PFSK-1 (cell line): ENCODE results near the gene GFI1B.

Experiments
- FOXP2 ChIP-seq: optimal IDR thresholded peaks from 2 replicates; pipeline ENCODE3; 2011; ENCODE audit warnings: borderline replicate concordance, control low read depth, inconsistent platforms; ENCODE audit not compliant: insufficient read depth; ENCODE audit errors: extremely low read length, extremely low read depth
- POLR2AphosphoS5 ChIP-seq: IDR thresholded peaks from 2 replicates; pipeline ENCODE4 v1.6.1; 2012; ENCODE audit warnings: low read depth, mild to moderate bottlenecking, control low read depth, low read length, moderate library complexity
- REST ChIP-seq, 2 experiments: IDR thresholded peaks; 2 replicates each; pipeline versions ENCODE4 v1.6.1 to v1.8.0; 2011 to 2012; ENCODE audit warnings: low read depth in 2 of 2, low read length in 2 of 2, control low read depth in 1 of 2, inconsistent platforms in 1 of 2, mild to moderate bottlenecking in 1 of 2, moderate library complexity in 1 of 2; ENCODE audit not compliant: insufficient read depth in 1 of 2
- SIN3A ChIP-seq: IDR thresholded peaks from 2 replicates; pipeline ENCODE4 v1.6.1; 2012; ENCODE audit warnings: mild to moderate bottlenecking, low read length, moderate library complexity, borderline replicate concordance; ENCODE audit not compliant: insufficient read depth
- TAF1 ChIP-seq: IDR thresholded peaks from 2 replicates; pipeline ENCODE4 v1.6.1; 2012; ENCODE audit warnings: low read length, control low read depth, borderline replicate concordance; ENCODE audit not compliant: insufficient read depth

GFI1B gene

GRCh38 chr9:132986640-132987620, 8.4 kb downstream of the GFI1B start:
- TF ChIP-seq REST (IDR thresholded peaks at IDR 0.05; ENCODE audit: insufficient read depth in 1 of 2, low read depth in 2 of 2, low read length in 2 of 2) (no peak), POLR2AphosphoS5 (no peak), SIN3A (no peak), FOXP2 (no peak), TAF1 (no peak)

- TF ChIP-seq TAF1: no peak
- no peak for TF ChIP-seq SIN3A
- no peak for TF ChIP-seq REST (IDR thresholded peaks at IDR 0.05; ENCODE audit: insufficient read depth in 1 of 2, low read depth in 2 of 2, low read length in 2 of 2)
- TF ChIP-seq FOXP2: no peak
Observed at GRCh38 chr9:132988244-132989013, 9.9 kb downstream of the GFI1B start.

GRCh38 chr9:132989014-132989310, 10.5 kb downstream of the GFI1B start:
- TF ChIP-seq REST (IDR thresholded peaks at IDR 0.05; ENCODE audit: insufficient read depth in 1 of 2, low read depth in 2 of 2, low read length in 2 of 2) (no peak), FOXP2 (no peak), TAF1 (no peak), SIN3A (no peak)

GRCh38 chr9:132989414-132989996, 11.0 kb downstream of the GFI1B start:
- no peak for TF ChIP-seq REST (IDR thresholded peaks at IDR 0.05; ENCODE audit: insufficient read depth in 1 of 2, low read depth in 2 of 2, low read length in 2 of 2)
